NCI-H2029 (cell line): ENCODE results near the gene ROR1.

Source experiments
- DNase-seq: peaks from one replicate; lab custom pipeline; 2025; lab: John Stamatoyannopoulos, UW

The ROR1 gene

DNA sequence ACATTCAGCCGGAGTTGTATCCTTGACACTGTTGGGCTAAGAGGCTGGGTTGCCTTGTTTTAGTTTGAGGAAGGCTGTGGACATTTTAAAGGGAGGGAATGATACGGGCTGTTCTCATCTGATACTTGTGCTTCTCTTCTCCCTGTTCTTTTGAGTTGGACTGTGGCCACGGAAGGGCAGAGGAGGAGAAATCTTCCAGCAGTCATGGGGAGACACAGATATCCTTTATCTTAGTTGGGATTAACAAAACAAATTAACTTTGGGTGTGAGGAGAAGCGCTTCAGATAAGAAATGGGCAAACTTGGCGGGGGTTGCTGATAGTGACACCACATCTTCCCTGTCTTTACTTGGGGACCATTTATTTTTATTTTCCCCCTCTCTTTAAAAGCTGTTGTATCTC lies 138.8 kb downstream of the ROR1 start:
- DNase-seq, result no peak

DNA sequence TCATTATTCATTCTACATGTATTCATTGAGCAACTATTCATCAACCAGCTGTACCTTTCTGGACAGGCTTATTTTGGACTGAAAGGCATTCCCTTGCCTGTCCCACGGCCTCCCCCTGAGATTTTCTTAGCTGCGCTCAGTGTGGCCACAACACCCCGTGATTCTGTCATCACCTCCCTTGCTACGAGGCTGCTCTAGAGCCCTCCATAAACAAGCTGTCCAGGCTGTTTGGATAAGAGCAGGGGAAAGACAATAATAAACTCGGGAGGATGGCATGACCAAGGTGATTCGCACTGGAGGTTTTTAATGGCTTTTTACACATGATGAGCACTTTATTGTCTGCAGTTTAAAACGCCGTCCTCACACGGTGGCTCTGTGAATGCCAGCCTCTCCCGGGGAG lies 139.7 kb downstream of the ROR1 start:
- no peak for DNase-seq

- no peak for DNase-seq
Observed at GRCh38 chr1:63914241-63914640, 140.4 kb downstream of the ROR1 start.

- no peak for DNase-seq
Observed at GRCh38 chr1:63914706-63915105, 140.9 kb downstream of the ROR1 start.

DNA sequence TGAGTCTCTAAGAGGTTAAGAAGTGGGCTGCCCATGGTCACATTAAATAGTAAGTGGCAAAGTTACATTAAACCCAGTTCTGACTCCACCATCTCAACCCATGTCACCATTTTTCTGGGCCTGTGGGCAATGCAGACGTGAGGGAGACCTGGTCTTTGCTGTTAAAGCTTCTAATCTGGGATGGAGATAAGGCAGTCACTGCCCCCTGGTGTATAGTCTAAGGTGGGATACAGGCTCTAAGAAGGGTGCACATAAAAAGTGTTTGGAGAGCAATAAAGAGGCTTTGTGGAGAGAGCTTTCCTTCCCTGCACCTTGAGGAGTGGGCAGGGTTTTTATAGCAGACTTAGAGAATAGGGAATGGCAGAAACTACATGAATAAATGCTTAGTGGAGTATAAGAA lies 141.3 kb downstream of the ROR1 start:
- DNase-seq, result no peak

DNA sequence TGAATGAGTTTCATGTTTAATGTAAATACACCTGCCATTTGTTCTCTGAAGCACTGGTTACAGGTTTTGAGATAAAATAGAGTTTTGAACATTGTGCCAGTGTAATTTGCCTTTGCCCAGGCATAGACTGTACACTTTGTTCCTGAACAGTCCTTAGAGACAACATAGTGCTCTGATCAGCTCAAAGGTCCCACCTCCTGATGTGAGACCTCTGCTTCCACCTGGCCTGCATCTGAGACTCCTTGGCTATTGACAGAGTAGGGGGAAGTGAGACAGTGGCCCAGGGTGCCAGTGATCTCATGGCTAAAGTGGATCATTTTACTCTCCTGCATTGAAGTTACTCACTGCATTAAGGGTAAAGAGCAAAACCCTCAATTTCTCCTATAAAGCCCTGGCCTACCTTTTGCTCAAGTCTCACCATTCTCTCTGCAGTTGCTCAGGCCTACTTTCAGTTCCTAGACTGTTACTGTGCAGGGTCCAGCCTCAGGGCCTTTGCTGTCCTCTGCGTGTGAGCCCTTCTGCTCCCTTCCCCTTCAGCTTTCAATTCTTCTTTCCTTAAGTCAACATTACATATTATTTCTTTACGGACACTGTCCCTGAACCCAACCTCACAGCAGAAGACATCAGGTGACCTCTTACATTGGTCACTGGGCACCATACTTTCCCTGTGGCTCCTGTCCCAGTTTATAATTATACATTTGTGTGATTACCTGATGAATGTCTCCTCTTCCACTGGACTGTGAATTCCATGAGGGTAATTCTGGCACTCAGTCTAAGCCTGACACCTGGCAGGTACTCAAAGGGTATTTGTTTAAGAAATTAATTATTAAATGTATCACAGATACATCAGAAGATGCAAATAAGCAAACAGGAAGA lies 142.9 kb downstream of the ROR1 start:
- peak; percentile 61 for DNase-seq

DNA sequence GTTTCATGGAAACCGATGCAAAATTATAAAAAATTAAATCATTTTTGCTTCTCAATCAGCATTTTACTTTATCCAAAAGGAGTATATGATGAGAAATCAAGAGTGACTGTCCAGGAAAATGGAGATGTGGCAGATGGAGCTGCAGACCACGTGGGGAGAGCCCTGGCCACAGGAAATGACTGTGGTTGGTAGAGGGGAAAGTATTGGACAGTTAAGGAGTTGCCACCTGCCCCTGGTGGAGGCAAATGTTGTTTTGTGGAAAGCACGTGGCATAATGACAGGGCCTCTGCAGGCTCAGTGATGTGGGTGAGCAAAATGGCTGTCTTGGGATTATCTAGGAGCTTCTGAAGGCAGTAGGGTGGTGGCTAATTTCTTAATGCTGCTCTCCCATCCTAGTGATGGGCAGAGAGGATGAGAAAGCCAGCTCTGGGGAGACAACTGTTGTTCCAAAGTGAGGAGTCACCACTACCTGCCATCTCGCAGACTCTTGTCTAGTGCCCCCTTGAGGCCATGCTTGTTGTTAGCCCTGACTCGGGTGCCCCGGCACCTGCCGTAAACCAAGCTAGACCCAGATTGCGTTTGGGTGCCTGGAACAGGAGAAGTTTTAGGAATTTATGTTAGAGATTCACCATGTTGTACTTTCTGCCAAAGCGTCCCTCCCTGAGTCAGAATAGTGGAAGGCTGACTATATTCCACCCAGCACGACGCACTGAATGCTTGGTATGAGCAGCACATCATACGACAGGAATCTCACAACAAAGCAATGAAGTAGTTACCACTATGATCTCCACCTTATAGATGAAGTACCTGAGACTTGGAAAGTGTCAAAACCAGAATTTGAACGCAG lies 144.0 kb downstream of the ROR1 start:
- DNase-seq, result no peak

DNA sequence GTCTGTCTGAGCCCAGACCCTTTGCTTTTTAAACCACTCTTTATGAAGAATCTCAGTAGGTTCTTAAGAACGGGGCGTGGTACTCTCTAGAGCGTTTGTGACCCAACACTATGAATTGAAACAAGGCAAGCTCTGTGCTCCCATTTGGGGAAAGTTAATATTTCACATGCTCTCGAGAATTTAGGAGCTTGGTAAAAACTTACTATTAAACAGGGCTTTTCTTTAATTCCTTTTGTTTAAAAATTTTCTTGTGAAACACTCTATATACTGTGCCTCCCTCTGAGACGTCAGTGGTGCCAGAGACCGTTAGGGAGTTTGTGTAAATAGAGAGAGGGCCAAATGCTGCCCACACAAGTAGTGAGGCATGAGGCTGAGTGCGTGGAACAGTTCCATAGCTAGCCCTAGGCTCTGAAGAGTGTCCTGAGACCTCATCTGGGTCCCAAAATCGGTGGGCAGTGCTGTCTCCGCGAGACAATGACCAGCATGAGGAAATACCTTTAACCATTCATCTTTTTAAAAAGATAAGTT lies 144.7 kb downstream of the ROR1 start:
- DNase-seq, result no peak

GRCh38 chr1:63920154-63921117 lies 146.6 kb downstream of the ROR1 start:
- DNase-seq, result no peak

- DNase-seq, result no peak
Observed at GRCh38 chr1:63921359-63921758, 147.5 kb downstream of the ROR1 start.

DNA sequence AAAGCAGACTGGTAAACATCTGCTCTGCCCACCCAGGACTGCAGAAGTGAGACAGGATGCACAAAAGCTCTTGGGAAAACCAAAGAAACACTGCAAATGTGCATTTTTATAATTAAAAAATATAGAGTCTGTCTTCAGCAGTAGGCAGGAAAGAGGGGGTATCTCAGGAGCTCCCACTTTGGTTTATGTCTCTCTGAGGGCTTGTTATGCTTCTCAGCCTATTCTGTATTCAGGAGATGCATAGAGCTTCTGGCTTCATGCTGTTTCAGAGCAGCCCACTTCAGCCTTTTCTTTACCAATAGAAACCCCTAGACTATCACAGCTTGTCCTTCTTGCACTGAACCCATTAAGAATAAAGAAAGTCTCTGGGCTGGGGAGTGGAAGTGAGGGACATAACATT lies 148.0 kb downstream of the ROR1 start:
- no peak for DNase-seq

DNA sequence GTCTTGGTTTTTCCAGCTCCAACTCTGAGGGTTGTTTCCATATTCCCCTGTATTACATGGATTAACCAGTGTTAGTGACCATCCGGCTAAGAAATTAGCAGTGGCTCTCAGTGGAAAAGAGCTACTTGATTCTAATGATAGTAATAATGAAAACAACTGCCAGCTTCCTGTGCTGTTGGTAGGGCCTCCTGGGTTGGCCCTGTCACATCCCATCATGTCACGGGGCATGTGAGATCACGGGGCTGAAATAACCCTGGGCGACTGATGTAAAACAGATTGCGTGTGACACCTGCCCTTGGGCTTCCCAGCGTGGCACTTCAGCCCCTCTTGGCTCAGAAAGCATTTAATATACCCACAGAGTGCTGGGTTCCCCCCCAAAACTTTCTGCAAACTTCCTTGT lies 149.0 kb downstream of the ROR1 start:
- no peak for DNase-seq

DNA sequence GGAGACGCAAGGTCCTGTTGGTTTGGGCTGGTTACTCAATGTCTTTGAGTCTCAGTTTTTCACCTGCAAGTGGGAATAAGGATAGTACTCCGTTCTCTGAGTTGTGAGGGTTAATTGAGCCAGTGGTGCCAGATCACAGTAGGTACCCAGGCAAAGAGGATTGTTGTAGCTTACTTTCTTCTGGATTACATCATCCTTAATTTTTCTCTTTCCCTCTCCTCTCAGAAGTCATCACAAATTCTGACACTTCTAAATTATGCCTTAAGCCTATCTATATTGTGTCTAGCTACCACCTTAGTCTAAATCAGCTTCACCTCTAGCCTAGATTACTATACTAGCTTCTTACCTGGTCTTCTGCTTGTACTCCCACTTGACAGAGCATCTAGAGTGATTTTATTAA lies 149.5 kb downstream of the ROR1 start:
- DNase-seq, result no peak

DNA sequence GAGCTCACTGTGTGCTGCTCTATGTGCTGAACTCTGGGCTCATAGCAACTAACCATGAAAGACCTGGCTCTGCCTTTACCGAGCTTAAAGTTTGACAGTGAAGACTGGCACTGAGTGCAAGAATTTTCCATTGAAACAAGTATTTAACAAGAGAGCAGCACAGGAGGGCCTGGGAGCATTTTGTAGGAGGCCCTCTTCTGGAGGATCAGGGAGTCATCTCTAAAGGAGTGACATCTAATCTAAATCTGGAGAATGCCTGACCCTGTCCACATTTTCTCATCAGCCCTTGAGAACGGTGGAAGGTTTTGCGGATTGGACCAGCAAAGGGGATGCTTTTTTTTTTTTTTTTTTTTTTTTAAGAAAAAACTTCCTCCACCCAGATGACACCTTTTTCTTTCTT lies 150.8 kb downstream of the ROR1 start:
- DNase-seq, result no peak

DNA sequence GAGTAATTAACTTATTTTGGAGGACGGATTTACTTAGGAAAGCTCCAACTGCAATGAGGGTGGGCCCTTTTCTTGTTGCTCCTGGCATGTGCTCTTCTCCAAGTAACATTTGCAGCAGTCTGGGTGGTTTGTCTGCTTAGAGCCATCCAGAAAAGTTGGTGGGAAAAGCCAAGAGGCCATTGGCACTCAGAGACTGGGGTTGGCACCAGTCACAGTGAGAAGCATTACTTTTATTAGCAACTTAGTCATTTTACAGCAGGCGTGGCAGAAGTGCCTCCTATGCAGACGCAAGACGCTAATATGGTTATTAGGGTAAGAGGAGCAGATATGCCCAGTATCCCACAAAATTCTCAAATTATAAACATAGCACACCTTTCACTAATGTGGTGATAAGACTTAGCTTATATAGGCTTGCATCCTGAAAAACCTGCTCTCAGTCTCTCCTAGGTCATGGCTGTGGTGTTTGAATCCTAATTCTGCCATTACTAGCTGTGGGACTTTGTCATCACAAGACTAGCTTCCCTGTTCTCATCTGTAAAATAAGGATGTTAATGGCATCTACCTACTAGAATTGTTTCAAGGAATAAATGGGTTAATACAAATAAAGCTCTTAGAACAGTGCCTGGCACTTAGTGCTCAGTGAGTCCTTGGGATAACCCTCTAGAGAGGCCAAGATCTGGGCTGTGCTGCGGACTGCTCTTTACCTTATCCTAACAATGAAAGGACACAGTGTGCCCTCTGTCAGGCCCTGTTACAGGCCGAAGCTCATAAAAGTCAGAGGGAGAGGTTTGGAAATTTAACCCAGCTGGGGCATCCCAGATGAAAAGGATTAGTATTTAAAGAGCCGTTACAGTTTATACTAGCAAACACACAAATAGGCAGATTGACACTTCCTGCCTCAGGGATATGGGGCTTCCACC lies 154.6 kb downstream of the ROR1 start:
- DNase-seq, result no peak

- no peak for DNase-seq
Observed at GRCh38 chr1:63929106-63929478, 155.3 kb downstream of the ROR1 start.

DNA sequence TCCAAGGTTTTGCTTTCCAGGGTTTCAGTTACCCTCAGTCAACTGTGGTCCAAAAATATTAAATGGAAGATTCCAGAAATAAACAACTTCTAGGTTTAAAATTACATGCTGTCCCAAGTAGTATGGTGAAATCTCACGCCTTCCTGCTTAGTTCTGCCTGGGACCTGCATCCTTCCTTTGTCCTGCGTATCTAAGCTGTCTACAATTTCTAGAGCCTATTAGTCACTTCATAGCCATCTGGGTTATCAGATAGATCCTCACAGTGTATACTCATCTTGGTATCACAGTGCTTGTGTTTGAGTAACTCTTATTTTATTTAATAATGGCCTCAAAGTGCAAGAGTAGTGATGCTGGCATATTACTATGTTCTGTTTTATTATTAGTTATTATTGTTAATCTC lies 157.7 kb downstream of the ROR1 start:
- DNase-seq, result no peak

- no peak for DNase-seq
Observed at GRCh38 chr1:63934697-63935096, 160.9 kb downstream of the ROR1 start.

- DNase-seq, result peak; percentile 29
Observed at GRCh38 chr1:63935143-63935542, 161.3 kb downstream of the ROR1 start.

GRCh38 chr1:63935553-63935952 lies 161.7 kb downstream of the ROR1 start:
- DNase-seq, result no peak

GRCh38 chr1:63936276-63936675 lies 162.5 kb downstream of the ROR1 start:
- DNase-seq, result no peak
